ENCODE results near the gene ARHGEF25.

ARHGEF25 gene

GRCh38 chr12:57637364-57637763 lies 26.1 kb downstream of the ARHGEF25 start:
- no peak overlapping the region for H3K4me3 ChIP-seq (ENCODE audit: insufficient read depth, low read length, poor library complexity, severe bottlenecking)
- no peak overlapping the region for H2AFZ ChIP-seq (ENCODE audit: low read depth, low read length, severe bottlenecking)
- TF ChIP-seq CTCF (IDR thresholded peaks at IDR 0.05; ENCODE audit: insufficient read depth, low read length, poor library complexity, severe bottlenecking) (no peak), EZH2phosphoT487 (conservative IDR thresholded peaks at IDR 0.05; ENCODE audit: low read length) (no peak)
- H3K36me3 ChIP-seq (ENCODE audit: low read length) = no peaks in the 10 kb centered on the region
- no peaks in the 10 kb centered on the region for H3K9me3 ChIP-seq (ENCODE audit: insufficient read depth, low read length)
- no peak overlapping the region for H3K27ac ChIP-seq (ENCODE audit: low read depth, low read length)
- no peaks in the 10 kb centered on the region for H3K27me3 ChIP-seq (ENCODE audit: low read length)
- H3K4me2 ChIP-seq (ENCODE audit: low read depth, low read length, poor library complexity, severe bottlenecking) = no peak overlapping the region
- no peaks in the 10 kb centered on the region for H3F3A ChIP-seq (ENCODE audit: insufficient read depth)
- no peak overlapping the region for H3K9ac ChIP-seq (ENCODE audit: low read length)
- H3K79me2 ChIP-seq (ENCODE audit: insufficient read depth, low read length) = no peaks in the 10 kb centered on the region
- no peaks in the 10 kb centered on the region for H3K9me2 ChIP-seq (replicated peaks; ENCODE audit: insufficient read depth, low read length)
- H4K20me1 ChIP-seq (ENCODE audit: low read depth, low read length) = no peaks in the 10 kb centered on the region

- H3K4me3 ChIP-seq (ENCODE audit: insufficient read depth, low read length, poor library complexity, severe bottlenecking) = no peak overlapping the region
- H3K9ac ChIP-seq (ENCODE audit: low read length) = no peak overlapping the region
- H4K20me1 ChIP-seq (ENCODE audit: low read depth, low read length) = no peaks in the 10 kb centered on the region
- H3K4me2 ChIP-seq (ENCODE audit: low read depth, low read length, poor library complexity, severe bottlenecking) = no peak overlapping the region
- H3K9me2 ChIP-seq (replicated peaks; ENCODE audit: insufficient read depth, low read length) = no peaks in the 10 kb centered on the region
- no peak overlapping the region for H2AFZ ChIP-seq (ENCODE audit: low read depth, low read length, severe bottlenecking)
- no peak for TF ChIP-seq CTCF (IDR thresholded peaks at IDR 0.05; ENCODE audit: insufficient read depth, low read length, poor library complexity, severe bottlenecking)
- TF ChIP-seq EZH2phosphoT487 (conservative IDR thresholded peaks at IDR 0.05; ENCODE audit: low read length) = no peak
- no peaks in the 10 kb centered on the region for H3K79me2 ChIP-seq (ENCODE audit: insufficient read depth, low read length)
- no peaks in the 10 kb centered on the region for H3K9me3 ChIP-seq (ENCODE audit: insufficient read depth, low read length)
- no peaks in the 10 kb centered on the region for H3K36me3 ChIP-seq (ENCODE audit: low read length)
- H3K27me3 ChIP-seq (ENCODE audit: low read length) = no peaks in the 10 kb centered on the region
- no peak overlapping the region for H3K27ac ChIP-seq (ENCODE audit: low read depth, low read length)
- H3F3A ChIP-seq (ENCODE audit: insufficient read depth) = no peaks in the 10 kb centered on the region
These were observed 26.9 kb downstream of the ARHGEF25 start for GRCh38 chr12:57638096-57638495.

- Histone ChIP-seq H3K9me2 (replicated peaks; ENCODE audit: insufficient read depth, low read length) (no peaks in the 10 kb centered on the region), H3K9ac (ENCODE audit: low read length) (no peak overlapping the region), H2AFZ (ENCODE audit: low read depth, low read length, severe bottlenecking) (no peak overlapping the region), H3K4me3 (ENCODE audit: insufficient read depth, low read length, poor library complexity, severe bottlenecking) (no peak overlapping the region), H3K27me3 (ENCODE audit: low read length) (no peaks in the 10 kb centered on the region), H3F3A (ENCODE audit: insufficient read depth) (no peaks in the 10 kb centered on the region), H3K27ac (ENCODE audit: low read depth, low read length) (no peak overlapping the region), H3K4me2 (ENCODE audit: low read depth, low read length, poor library complexity, severe bottlenecking) (no peak overlapping the region), H3K79me2 (ENCODE audit: insufficient read depth, low read length) (no peaks in the 10 kb centered on the region), H4K20me1 (ENCODE audit: low read depth, low read length) (no peaks in the 10 kb centered on the region), H3K9me3 (ENCODE audit: insufficient read depth, low read length) (peaks cover 5% of the 10 kb centered on the region; the same call in 1 of the 2 replicates), H3K36me3 (ENCODE audit: low read length) (no peaks in the 10 kb centered on the region)
- no peak for TF ChIP-seq EZH2phosphoT487 (conservative IDR thresholded peaks at IDR 0.05; ENCODE audit: low read length)
- TF ChIP-seq CTCF (IDR thresholded peaks at IDR 0.05; ENCODE audit: insufficient read depth, low read length, poor library complexity, severe bottlenecking) = no peak
These were observed 29.2 kb downstream of the ARHGEF25 start for GRCh38 chr12:57640175-57641042.
